Kidney (tissue), 14 donors: ENCODE results near the gene MUC2. TPM values are rescaled to one million over a fixed set of nuclear protein-coding genes. Genes with fewer than 3 reads are reported as not detected.

Source experiments
- DNase-seq, 5 donors: peaks; one replicate each; pipeline ENCODE4 v3.0.0-alpha.2; 2013 to 2020
- FAIRE-seq: peaks from 2 replicates; lab custom pipeline; 2012; peaks lifted over from hg19 to GRCh38; lab: Jason Lieb, UNC
- H3K27ac ChIP-seq, 2 donors: one replicate each; pipeline ENCODE4 v1.7.0; 2013; ENCODE audit warnings: low read depth in 2 of 2, low read length in 2 of 2, inconsistent platforms in 1 of 2
- H3K27me3 ChIP-seq: one replicate; pipeline ENCODE4 v1.7.1; 2013; ENCODE audit warnings: low read length, inconsistent platforms; ENCODE audit not compliant: control insufficient read depth, insufficient read depth
- H3K36me3 ChIP-seq, 3 donors: one replicate each; pipeline versions ENCODE4 v1.7.0 to v1.7.1; 2013; ENCODE audit warnings: low read length in 3 of 3, control low read depth in 1 of 3, inconsistent platforms in 1 of 3; ENCODE audit not compliant: insufficient read depth in 3 of 3, control insufficient read depth in 2 of 3
- H3K4me1 ChIP-seq, 3 donors: one replicate each; pipeline versions ENCODE4 v1.7.0 to v1.7.1; 2013; ENCODE audit warnings: low read length in 3 of 3, inconsistent platforms in 1 of 3, low read depth in 1 of 3; ENCODE audit not compliant: control insufficient read depth in 2 of 3, insufficient read depth in 2 of 3
- H3K4me3 ChIP-seq, 3 donors: one replicate each; pipeline versions ENCODE4 v1.7.0 to v1.8.1; 2013; ENCODE audit warnings: low read length in 3 of 3, control low read depth in 1 of 3, inconsistent platforms in 1 of 3
- H3K9ac ChIP-seq, 3 donors: one replicate each; pipeline versions ENCODE4 v1.7.0 to v1.7.1; 2013; ENCODE audit warnings: low read length in 3 of 3, control low read depth in 1 of 3, inconsistent platforms in 1 of 3
- H3K9me3 ChIP-seq, 3 donors: one replicate each; pipeline versions ENCODE4 v1.7.0 to v1.7.1; 2013; ENCODE audit warnings: low read length in 3 of 3, control low read depth in 1 of 3, inconsistent platforms in 1 of 3; ENCODE audit not compliant: control insufficient read depth in 2 of 3, insufficient read depth in 1 of 3
- CTCF ChIP-seq: IDR thresholded peaks from 3 replicates; pipeline ENCODE4 v1.5.1; 2012; ENCODE audit warnings: mild to moderate bottlenecking, moderate library complexity, borderline replicate concordance; ENCODE audit not compliant: insufficient read depth; ENCODE audit errors: extremely low read depth
- intact Hi-C: fragments of 100-400 bp; cut with DNase I; formaldehyde crosslinking; loops from one replicate; pipeline ENCODE4 v1.11.1; 2022
- polyA plus RNA-seq: library from polyadenylated mRNA; stranded (reverse); fragments of 350-450 nt; fragmentation: Illumina TruSeq; extraction: RNeasy Lipid Tissue Mini Kit (QIAGEN cat#74804); gene quantifications from one replicate; pipeline ENCODE4 v1.2.3, GENCODE V29; 2014; ENCODE audit warnings: low read depth, low replicate concordance; ENCODE audit not compliant: insufficient read depth
- total RNA-seq: library from RNA; stranded (reverse); fragmentation: NEBNext Ultra II Directional; extraction: Animal tissue kit (Norgen Biotek cat#: 25700); gene quantifications from one replicate; pipeline ENCODE4 v1.2.1, GENCODE V29; 2021
- donor health status: control.
- donor health status: control.
- donor health status: control.
- donor health status: control.
- donor health status: control.
- donor health status: DM: yes; HTN: yes; CAD: no.
- donor health status: Normal renal cell carcinoma (clear cell type).

Gene MUC2
- total and polyA plus RNA-seq, 2 donors from 2014 or later, result not detected

GRCh38 chr11:1102221-1102971, 27.7 kb downstream of the MUC2 start:
- no peaks in the 10 kb centered on the region for H3K4me1 ChIP-seq
- DNase-seq (peak in 1 of 5 donors; percentile 69), FAIRE-seq (no peak)
- intact Hi-C loops, result no loop called here
- no peak overlapping the region for H3K27ac ChIP-seq
- H3K27me3 ChIP-seq, result no peaks in the 10 kb centered on the region
- no peak overlapping the region for H3K9ac ChIP-seq
- no peaks in the 10 kb centered on the region for H3K36me3 ChIP-seq
- H3K4me3 ChIP-seq, result no peak overlapping the region
- no peaks in the 10 kb centered on the region for H3K9me3 ChIP-seq
- TF ChIP-seq CTCF, result no peak

GRCh38 chr11:1102996-1103395, 28.3 kb downstream of the MUC2 start:
- H3K27ac ChIP-seq, result no peak overlapping the region
- FAIRE-seq (no peak), DNase-seq (no peak)
- no peak for TF ChIP-seq CTCF
- no peak overlapping the region for H3K9ac ChIP-seq
- no peaks in the 10 kb centered on the region for H3K4me1 ChIP-seq
- H3K9me3 ChIP-seq, result no peaks in the 10 kb centered on the region
- H3K36me3 ChIP-seq, result no peaks in the 10 kb centered on the region
- intact Hi-C loops, result no loop called here
- no peaks in the 10 kb centered on the region for H3K27me3 ChIP-seq
- no peak overlapping the region for H3K4me3 ChIP-seq

GRCh38 chr11:1103401-1104360, 29.0 kb downstream of the MUC2 start:
- intact Hi-C loops, result no loop called here
- Histone ChIP-seq H3K9ac (no peak overlapping the region), H3K36me3 (no peaks in the 10 kb centered on the region), H3K9me3 (no peaks in the 10 kb centered on the region), H3K27me3 (no peaks in the 10 kb centered on the region), H3K4me1 (no peaks in the 10 kb centered on the region), H3K27ac (no peak overlapping the region), H3K4me3 (no peak overlapping the region)
- DNase-seq (peak in 1 of 5 donors; percentile 76), FAIRE-seq (no peak)
- no peak for TF ChIP-seq CTCF
